Right hindlimb (tissue), 1 donor: ENCODE measurements around the gene NFE2.
"Not testable (repeated sequence)": the region's sequence is repeated elsewhere in the genome, so short reads cannot be mapped to it uniquely, and the experiment has no call there.

ENCODE experiments used
- DNase-seq: peaks from one replicate; pipeline ENCODE4 v3.0.0-alpha.2; 2018

Gene NFE2

DNA sequence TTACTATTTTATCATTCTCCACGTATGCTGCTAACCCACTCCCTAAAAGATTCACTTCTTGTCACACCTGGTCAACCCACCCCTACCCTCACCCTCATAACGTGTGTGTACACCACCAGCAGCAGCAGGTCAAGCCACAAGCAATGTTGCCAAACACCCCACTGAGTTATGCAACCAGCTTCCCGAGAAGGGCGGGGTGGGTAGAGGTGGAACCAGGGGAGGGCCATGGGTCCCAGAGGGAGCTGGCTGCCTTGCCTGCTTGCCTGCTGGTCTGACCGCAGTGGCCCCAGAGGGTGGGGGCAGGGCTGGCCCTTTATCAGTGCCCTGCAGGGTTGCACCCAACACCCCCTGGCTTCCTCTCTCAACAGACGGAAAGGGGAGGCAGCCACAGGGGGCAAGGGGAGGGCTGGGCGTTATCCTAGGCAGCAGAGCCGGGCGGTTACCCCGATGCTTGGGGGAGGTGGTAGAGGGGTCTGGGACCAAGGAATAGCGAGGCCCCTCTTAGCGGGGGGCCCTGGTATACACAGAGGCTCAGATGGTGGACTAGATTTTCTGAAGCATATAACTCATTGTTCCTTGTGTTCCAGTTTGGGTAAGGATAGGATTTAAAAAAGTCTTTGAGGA is 3.5 kb upstream of the NFE2 start:
- peak; percentile 37 for DNase-seq

GRCh38 chr12:54303640-54304039 is 2.8 kb upstream of the NFE2 start:
- no peak for DNase-seq

GRCh38 chr12:54301428-54302048 is 723 bp upstream of the NFE2 start:
- DNase-seq, result no peak

- DNase-seq, result no peak
Observed at GRCh38 chr12:54300225-54300731, 537 bp downstream of the NFE2 start.

DNA sequence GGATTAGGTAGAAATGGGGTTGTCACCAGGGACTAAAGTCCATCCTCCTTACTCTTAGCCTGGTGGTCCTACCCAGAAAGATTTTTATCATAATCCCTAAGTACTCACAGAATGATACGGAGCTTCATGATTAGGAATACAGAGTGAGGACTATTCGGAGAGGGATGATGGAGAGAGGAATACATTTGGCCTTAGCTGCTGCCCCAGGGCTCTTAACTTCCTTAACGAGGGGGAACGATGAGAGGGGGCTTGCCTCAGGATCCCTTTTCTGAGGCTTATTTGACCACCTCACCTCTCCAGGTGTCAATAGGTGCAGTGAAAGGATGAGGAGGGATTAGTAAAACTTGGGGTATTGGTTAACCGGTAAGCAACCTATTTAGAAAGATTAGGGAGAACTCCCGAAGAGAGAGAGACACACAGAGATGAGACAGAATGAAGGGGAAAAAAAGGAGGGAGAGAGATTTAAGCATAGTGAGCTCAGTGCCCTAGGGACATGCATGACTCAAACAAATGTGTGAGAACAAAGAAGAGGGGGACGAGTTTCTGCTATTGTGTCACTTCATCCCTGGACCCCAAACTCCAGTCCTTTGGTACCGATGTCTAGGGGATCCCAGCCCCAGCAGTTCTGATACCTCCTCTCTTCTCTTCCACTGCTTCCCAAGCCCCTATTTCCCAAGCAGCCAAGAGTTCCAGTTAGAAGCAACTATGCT is 1.1 kb downstream of the NFE2 start:
- no peak for DNase-seq

GRCh38 chr12:54298904-54299303 is 1.9 kb downstream of the NFE2 start:
- no peak for DNase-seq

- no peak for DNase-seq
Observed at GRCh38 chr12:54296393-54297099, 4.3 kb downstream of the NFE2 start.

DNA sequence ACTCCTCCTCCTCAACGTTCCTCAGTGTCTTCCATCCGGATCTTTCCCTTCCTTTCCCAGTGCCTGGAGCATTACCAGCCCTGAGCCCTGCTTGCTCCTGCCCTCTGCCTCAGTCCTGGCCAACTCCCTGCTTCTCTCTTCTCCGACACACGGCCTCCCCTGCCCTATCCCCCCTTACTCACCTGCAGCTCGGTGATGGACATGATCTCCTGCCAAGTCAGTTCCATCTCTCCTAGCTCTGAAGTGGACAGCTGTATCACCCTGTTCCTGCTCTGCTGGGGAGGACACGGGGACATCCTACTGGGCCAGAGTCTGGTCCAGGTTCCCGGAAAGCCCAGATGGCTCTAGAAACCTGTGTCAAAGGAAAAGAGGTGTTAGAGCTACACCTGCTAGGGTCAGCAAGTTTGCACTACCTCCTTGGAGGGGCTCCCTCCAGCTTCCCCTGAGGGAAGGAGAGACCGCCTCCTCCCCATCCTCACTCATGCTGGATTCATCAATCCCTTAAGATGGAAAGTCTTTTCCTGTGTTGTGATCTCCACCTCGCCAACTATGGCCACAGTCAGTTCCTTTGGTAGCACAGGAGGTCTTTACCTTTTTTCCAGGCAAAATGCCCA is 5.8 kb downstream of the NFE2 start:
- no peak for DNase-seq

- DNase-seq, result no peak
Observed at GRCh38 chr12:54294152-54294952, 6.5 kb downstream of the NFE2 start.

DNA sequence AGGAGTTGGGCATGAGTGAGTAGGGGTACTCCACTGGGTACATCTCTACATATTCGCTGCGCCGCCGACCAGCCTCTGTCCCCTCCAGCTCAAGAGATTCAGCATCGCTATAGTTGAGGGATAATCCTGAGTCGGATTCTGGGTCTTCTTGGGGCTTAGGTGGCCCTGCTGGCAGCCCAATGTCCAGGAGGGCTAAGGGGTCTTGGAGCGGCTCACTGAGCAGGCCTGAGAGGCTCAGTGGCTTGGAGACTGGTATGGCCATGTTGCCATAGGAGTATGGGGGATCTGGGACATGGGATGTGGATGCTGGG is 7.9 kb downstream of the NFE2 start:
- no peak for DNase-seq

DNA sequence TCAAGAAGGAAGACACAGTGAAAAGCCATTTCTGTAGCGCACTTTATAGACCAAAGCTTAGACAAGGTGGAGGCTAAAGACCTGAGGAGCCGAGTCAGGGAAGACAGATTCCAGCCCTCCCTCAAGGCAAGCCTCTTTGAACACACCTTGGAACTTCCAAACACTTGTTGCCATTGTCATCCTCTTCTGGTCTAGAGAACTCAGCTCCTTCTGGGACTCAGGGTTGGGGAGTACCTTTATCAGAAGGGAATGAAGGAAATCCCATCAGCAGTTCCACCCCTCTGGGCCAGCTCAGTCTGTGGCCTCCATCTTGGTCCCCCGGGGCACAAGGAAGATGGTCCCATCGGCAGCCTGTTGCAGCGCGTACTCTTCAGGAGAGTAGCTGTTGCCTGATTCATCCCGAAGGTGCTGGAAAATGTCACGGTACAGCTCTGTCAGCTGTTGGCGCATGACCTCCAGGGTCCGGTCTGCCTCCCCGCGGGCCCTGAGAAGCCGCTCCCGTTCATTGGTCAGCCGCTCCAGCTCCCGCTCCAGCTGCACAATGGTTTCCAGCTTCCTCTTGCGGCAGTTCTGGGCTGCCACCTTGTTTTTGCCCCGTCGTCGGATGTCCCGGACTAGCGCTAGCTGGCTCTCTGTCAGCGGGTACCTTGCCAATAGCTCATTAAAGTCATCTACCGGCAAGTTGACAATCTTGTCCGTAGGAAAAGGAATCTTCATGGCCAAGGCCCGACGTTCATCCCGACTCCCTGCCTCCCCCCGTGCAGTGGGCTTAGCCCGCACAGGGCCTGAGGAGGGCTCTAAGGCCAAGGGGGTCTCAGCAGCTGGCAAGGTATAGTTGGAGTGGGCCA is 8.5 kb downstream of the NFE2 start:
- no peak for DNase-seq

GRCh38 chr12:54287261-54288157 is 13.3 kb downstream of the NFE2 start:
- DNase-seq, result no peak

GRCh38 chr12:54286042-54287030 is 14.5 kb downstream of the NFE2 start:
- no peak for DNase-seq

- DNase-seq, result no peak
Observed at GRCh38 chr12:54285150-54286041, 15.4 kb downstream of the NFE2 start.

DNA sequence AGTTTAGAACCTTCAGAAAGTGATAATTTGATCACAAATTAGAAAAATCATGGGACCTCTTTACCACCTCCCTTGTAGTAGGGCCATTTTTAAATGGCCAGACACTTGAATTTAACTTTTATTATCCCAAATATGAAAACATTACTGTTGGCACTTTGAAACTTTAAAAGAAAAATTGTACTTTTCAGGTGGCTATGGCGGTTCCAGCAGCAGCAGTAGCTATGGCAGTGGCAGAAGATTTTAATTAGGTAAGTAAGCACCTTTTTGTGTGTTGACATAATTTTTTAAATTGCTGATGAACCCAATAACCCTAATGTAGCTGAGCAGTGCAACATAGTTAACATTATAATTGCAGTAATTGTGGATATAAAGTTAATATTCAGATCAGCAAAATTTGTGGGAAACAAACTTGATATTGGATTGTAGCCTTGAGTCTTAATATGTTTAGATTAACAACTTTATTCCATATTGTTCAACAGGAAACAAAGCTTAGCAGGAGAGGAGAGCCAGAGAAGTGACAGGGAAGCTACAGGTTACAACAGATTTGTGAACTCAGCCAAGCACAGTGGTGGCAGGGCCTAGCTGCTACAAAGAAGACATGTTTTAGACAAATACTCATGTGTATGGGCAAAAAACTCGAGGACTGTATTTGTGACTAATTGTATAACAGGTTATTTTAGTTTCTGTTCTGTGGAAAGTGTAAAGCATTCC is 16.6 kb downstream of the NFE2 start:
- DNase-seq, result not testable (repeated sequence)

- DNase-seq, result no peak
Observed at GRCh38 chr12:54282949-54283593, 17.7 kb downstream of the NFE2 start.

- DNase-seq, result not testable (repeated sequence)
Observed at GRCh38 chr12:54281694-54282093, 19.1 kb downstream of the NFE2 start.
